SK-N-SH treated with all-trans-retinoic acid at 6 μM for 48 hours (cell line): ENCODE data around the gene TUBB1.

Experiments used
- ATAC-seq: fragments of 200-7000 bp; cut with Tn5 transposase; 3 replicates; pipeline ENCODE4 v1.9.1; 2020; ENCODE audit warnings: mild to moderate bottlenecking, moderate library complexity
- ARNTL ChIP-seq: fragments of 450-650 bp; formaldehyde crosslinking; IDR thresholded peaks from 2 replicates; pipeline ENCODE4 v1.5.0; 2020; ENCODE audit warnings: low read depth, mild to moderate bottlenecking, moderate library complexity, borderline replicate concordance
- BACH2 ChIP-seq: fragments of 250-450 bp; sonication (Bioruptor Pico); IDR thresholded peaks from 2 replicates; pipeline ENCODE4 v1.9.0; 2021; ENCODE audit warnings: mild to moderate bottlenecking, borderline replicate concordance
- CSDC2 ChIP-seq: fragments of 250-450 bp; sonication (Bioruptor Pico); IDR thresholded peaks from 2 replicates; pipeline ENCODE4 v1.5.0; 2020; ENCODE audit warnings: mild to moderate bottlenecking, moderate library complexity
- ESRRG ChIP-seq: fragments of 250-450 bp; sonication (Bioruptor Pico); IDR thresholded peaks from 2 replicates; pipeline ENCODE4 v1.6.1; 2021; ENCODE audit warnings: mild to moderate bottlenecking
- GLIS3 ChIP-seq: fragments of 250-450 bp; sonication (Bioruptor Pico); IDR thresholded peaks from 2 replicates; pipeline ENCODE4 v1.5.0; 2020; ENCODE audit warnings: mild to moderate bottlenecking, moderate library complexity
- ISL1 ChIP-seq: fragments of 250-450 bp; sonication (Bioruptor Pico); IDR thresholded peaks from 2 replicates; pipeline ENCODE4 v2.1.2; 2022; ENCODE audit warnings: mild to moderate bottlenecking, moderate library complexity
- OSR1 ChIP-seq: fragments of 250-450 bp; sonication (Bioruptor Pico); IDR thresholded peaks from 2 replicates; pipeline ENCODE4 v1.8.0; 2022; ENCODE audit warnings: moderate library complexity, mild to moderate bottlenecking, inconsistent platforms
- PPARA ChIP-seq: fragments of 250-450 bp; sonication (Bioruptor Pico); IDR thresholded peaks from 2 replicates; pipeline ENCODE4 v1.5.0; 2020; ENCODE audit warnings: mild to moderate bottlenecking, borderline replicate concordance
- RARB ChIP-seq: fragments of 250-450 bp; sonication (Bioruptor Pico); IDR thresholded peaks from 2 replicates; pipeline ENCODE4 v1.8.0; 2021; ENCODE audit warnings: mild to moderate bottlenecking, moderate library complexity
- TCF4 ChIP-seq: fragments of 250-450 bp; sonication (Bioruptor Pico); IDR thresholded peaks from 2 replicates; pipeline ENCODE4 v1.8.0; 2021; ENCODE audit warnings: mild to moderate bottlenecking, moderate library complexity, borderline replicate concordance
- TOX ChIP-seq: fragments of 250-450 bp; sonication (Bioruptor Pico); IDR thresholded peaks from 2 replicates; pipeline ENCODE4 v1.8.0; 2021; ENCODE audit warnings: mild to moderate bottlenecking, moderate library complexity, borderline replicate concordance
- TSHZ2 ChIP-seq: fragments of 250-450 bp; sonication (Bioruptor Pico); IDR thresholded peaks from 2 replicates; pipeline ENCODE4 v1.5.0; 2020; ENCODE audit warnings: mild to moderate bottlenecking, moderate library complexity
- ZC3H10 ChIP-seq: fragments of 250-450 bp; sonication (Bioruptor Pico); IDR thresholded peaks from 2 replicates; pipeline ENCODE4 v1.5.1; 2021; ENCODE audit warnings: mild to moderate bottlenecking, moderate library complexity
- ZFP3 ChIP-seq: fragments of 250-450 bp; sonication (Bioruptor Pico); IDR thresholded peaks from 2 replicates; pipeline ENCODE4 v1.5.0; 2020; ENCODE audit warnings: mild to moderate bottlenecking, moderate library complexity
- ZFP30 ChIP-seq: fragments of 450-650 bp; formaldehyde crosslinking; IDR thresholded peaks from 2 replicates; pipeline ENCODE4 v1.5.0; 2022; ENCODE audit warnings: mild to moderate bottlenecking, moderate library complexity
- ZNF565 ChIP-seq: fragments of 450-650 bp; formaldehyde crosslinking; conservative IDR thresholded peaks from 2 replicates; pipeline ENCODE4 v1.5.0; 2020; ENCODE audit warnings: low read depth, mild to moderate bottlenecking, moderate library complexity
- ZNF8 ChIP-seq: fragments of 450-650 bp; formaldehyde crosslinking; IDR thresholded peaks from 2 replicates; pipeline ENCODE4 v1.5.0; 2020; ENCODE audit warnings: mild to moderate bottlenecking, moderate library complexity
- TF ChIP-seq, protein P1 (sequence below): fragments of 250-450 bp; sonication (Bioruptor Pico); IDR thresholded peaks from 2 replicates; pipeline ENCODE4 v1.5.1; 2021; ENCODE audit warnings: mild to moderate bottlenecking, moderate library complexity
- TF ChIP-seq, protein P2 (sequence below): fragments of 250-450 bp; sonication (Bioruptor Pico); IDR thresholded peaks from 2 replicates; pipeline ENCODE4 v1.5.1; 2020; ENCODE audit warnings: low read depth, mild to moderate bottlenecking, moderate library complexity
- TF ChIP-seq, protein P3 (sequence below): fragments of 250-450 bp; sonication (Bioruptor Pico); IDR thresholded peaks from 2 replicates; pipeline ENCODE4 v1.8.0; 2020; ENCODE audit warnings: mild to moderate bottlenecking, moderate library complexity, borderline replicate concordance

TUBB1 gene

DNA sequence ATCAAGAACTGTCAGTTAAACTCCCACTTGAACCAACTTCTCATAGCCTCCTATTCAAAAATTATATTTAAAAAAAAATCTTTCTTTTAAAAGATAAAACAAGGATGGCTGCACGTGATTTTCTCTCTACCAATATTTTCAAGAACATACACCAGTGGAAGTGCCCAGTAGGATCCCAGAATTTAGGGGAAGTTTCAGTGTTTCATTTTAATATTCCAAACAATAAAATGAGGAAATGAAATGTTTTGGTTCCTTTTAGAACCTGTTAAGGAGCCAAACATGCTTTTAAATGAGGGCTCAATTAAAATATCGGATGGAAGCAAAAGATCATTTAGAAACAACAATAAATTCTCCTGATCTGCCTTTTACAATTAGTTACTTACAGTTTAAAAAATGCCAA is 49.8 kb downstream of the TUBB1 start:
- ATAC-seq = no peak
- TF ChIP-seq GLIS3 = no peak
- TF ChIP-seq TCF4 (CRISPR knock-in tag) = no peak
- no peak for TF ChIP-seq ZNF565
- TF ChIP-seq TSHZ2 (CRISPR knock-in tag) = no peak
- TF ChIP-seq ARNTL (CRISPR knock-in tag) = no peak
- TF ChIP-seq ZFP30 (CRISPR knock-in tag) = no peak
- no peak for TF ChIP-seq TOX (CRISPR knock-in tag)
- TF ChIP-seq OSR1 (CRISPR knock-in tag) = no peak
- TF ChIP-seq, protein P1, sequence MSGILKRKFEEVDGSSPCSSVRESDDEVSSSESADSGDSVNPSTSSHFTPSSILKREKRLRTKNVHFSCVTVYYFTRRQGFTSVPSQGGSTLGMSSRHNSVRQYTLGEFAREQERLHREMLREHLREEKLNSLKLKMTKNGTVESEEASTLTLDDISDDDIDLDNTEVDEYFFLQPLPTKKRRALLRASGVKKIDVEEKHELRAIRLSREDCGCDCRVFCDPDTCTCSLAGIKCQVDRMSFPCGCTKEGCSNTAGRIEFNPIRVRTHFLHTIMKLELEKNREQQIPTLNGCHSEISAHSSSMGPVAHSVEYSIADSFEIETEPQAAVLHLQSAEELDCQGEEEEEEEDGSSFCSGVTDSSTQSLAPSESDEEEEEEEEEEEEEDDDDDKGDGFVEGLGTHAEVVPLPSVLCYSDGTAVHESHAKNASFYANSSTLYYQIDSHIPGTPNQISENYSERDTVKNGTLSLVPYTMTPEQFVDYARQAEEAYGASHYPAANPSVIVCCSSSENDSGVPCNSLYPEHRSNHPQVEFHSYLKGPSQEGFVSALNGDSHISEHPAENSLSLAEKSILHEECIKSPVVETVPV = no peak
- no peak for TF ChIP-seq ZC3H10 (CRISPR knock-in tag)
- no peak for TF ChIP-seq BACH2
- TF ChIP-seq, protein P2, sequence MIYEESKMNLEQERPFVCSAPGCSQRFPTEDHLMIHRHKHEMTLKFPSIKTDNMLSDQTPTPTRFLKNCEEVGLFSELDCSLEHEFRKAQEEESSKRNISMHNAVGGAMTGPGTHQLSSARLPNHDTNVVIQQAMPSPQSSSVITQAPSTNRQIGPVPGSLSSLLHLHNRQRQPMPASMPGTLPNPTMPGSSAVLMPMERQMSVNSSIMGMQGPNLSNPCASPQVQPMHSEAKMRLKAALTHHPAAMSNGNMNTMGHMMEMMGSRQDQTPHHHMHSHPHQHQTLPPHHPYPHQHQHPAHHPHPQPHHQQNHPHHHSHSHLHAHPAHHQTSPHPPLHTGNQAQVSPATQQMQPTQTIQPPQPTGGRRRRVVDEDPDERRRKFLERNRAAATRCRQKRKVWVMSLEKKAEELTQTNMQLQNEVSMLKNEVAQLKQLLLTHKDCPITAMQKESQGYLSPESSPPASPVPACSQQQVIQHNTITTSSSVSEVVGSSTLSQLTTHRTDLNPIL (CRISPR knock-in tag) = no peak
- no peak for TF ChIP-seq ZNF8 (CRISPR knock-in tag)
- TF ChIP-seq CSDC2 (CRISPR knock-in tag) = no peak
- TF ChIP-seq, all 23 proteins: peak for 0

DNA sequence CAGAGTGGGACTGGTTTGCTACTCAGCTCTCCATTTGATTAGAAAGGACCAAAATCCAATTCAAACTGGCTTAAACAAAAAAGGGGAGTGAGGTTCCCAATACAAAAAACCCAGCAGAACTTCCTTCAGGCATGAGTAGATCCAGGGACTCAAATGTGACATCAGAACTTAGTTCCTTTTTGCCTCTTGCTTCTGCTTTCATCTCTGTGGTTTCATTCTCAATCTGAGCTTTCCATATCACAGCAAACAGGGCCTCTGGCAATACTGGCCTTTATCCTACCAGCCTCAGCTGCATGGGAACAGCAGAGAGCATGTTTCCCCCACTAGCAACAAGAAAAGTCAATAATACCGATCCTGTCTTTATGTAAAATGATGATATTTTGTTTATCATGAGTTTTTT is 52.0 kb downstream of the TUBB1 start:
- TF ChIP-seq TCF4 (CRISPR knock-in tag) (no peak), OSR1 (CRISPR knock-in tag) (no peak), TSHZ2 (CRISPR knock-in tag) (no peak), RARB (CRISPR knock-in tag) (no peak), ISL1 (no peak), TOX (CRISPR knock-in tag) (no peak), ZFP3 (CRISPR knock-in tag) (no peak), CSDC2 (CRISPR knock-in tag) (no peak), PPARA (CRISPR knock-in tag) (no peak), ZC3H10 (CRISPR knock-in tag) (no peak), ARNTL (CRISPR knock-in tag) (no peak), BACH2 (no peak), ZNF8 (CRISPR knock-in tag) (no peak), ESRRG (CRISPR knock-in tag) (no peak), ZNF565 (no peak)
- no peak for ATAC-seq

GRCh38 chr20:59073582-59073981 is 54.4 kb downstream of the TUBB1 start:
- peak; percentile 25; the same call in 1 of the 3 replicates for ATAC-seq

GRCh38 chr20:59074456-59074855 is 55.2 kb downstream of the TUBB1 start:
- peak; percentile 58; the same call in 2 of the 3 replicates for ATAC-seq
- TF ChIP-seq, protein P2 (CRISPR knock-in tag) = no peak
- TF ChIP-seq PPARA (CRISPR knock-in tag) (no peak), ZFP3 (CRISPR knock-in tag) (peak; percentile 66; the same call in 1 of the 2 replicates), CSDC2 (CRISPR knock-in tag) (0 out of 2 replicates have a peak, but pooled peaks have one; percentile 30), BACH2 (no peak), ESRRG (CRISPR knock-in tag) (no peak), ISL1 (peak; percentile 89), ZNF565 (no peak), ZNF8 (CRISPR knock-in tag) (no peak), ZC3H10 (CRISPR knock-in tag) (peak; percentile 93), TOX (CRISPR knock-in tag) (peak; percentile 79; the same call in 1 of the 2 replicates)
- TF ChIP-seq, protein P3, sequence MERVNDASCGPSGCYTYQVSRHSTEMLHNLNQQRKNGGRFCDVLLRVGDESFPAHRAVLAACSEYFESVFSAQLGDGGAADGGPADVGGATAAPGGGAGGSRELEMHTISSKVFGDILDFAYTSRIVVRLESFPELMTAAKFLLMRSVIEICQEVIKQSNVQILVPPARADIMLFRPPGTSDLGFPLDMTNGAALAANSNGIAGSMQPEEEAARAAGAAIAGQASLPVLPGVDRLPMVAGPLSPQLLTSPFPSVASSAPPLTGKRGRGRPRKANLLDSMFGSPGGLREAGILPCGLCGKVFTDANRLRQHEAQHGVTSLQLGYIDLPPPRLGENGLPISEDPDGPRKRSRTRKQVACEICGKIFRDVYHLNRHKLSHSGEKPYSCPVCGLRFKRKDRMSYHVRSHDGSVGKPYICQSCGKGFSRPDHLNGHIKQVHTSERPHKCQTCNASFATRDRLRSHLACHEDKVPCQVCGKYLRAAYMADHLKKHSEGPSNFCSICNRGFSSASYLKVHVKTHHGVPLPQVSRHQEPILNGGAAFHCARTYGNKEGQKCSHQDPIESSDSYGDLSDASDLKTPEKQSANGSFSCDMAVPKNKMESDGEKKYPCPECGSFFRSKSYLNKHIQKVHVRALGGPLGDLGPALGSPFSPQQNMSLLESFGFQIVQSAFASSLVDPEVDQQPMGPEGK (CRISPR knock-in tag) = peak; percentile 81
- TF ChIP-seq, protein P1 = no peak

More at GRCh38 chr20:59073582-59073981, 54.4 kb downstream of the TUBB1 start:
- TF ChIP-seq ZNF8 (CRISPR knock-in tag) = no peak
